ENCODE results near the gene PLXND1. TPM values are rescaled to one million over a fixed set of nuclear protein-coding genes. Genes with fewer than 3 reads are reported as not detected.

The PLXND1 gene
- total RNA-seq, 2 donors from 2014 or later, result 6.2 to 7.4 TPM

- no peaks in the 10 kb centered on the region for H3K9me3 Mint-ChIP-seq
- peaks cover 5% of the 10 kb centered on the region for H3K4me1 Mint-ChIP-seq
- H3K36me3 Mint-ChIP-seq (ENCODE audit: low read depth), result no peaks in the 10 kb centered on the region
- no peaks in the 10 kb centered on the region for H3K27me3 Mint-ChIP-seq
- no peak overlapping the region for H3K4me3 Mint-ChIP-seq
- ATAC-seq (replicated peaks), result no peak
- no peak overlapping the region for H3K27ac Mint-ChIP-seq
Measured at GRCh38 chr3:129621626-129622225, 15.2 kb upstream of the PLXND1 start.

- H3K27ac Mint-ChIP-seq, result no peak overlapping the region
- H3K27me3 Mint-ChIP-seq, result no peaks in the 10 kb centered on the region
- H3K4me1 Mint-ChIP-seq, result peaks cover 5% of the 10 kb centered on the region
- H3K36me3 Mint-ChIP-seq (ENCODE audit: low read depth), result no peaks in the 10 kb centered on the region
- no peak overlapping the region for H3K4me3 Mint-ChIP-seq
- ATAC-seq (replicated peaks), result no peak
- no peaks in the 10 kb centered on the region for H3K9me3 Mint-ChIP-seq
Measured at GRCh38 chr3:129620828-129621559, 14.5 kb upstream of the PLXND1 start.

DNA sequence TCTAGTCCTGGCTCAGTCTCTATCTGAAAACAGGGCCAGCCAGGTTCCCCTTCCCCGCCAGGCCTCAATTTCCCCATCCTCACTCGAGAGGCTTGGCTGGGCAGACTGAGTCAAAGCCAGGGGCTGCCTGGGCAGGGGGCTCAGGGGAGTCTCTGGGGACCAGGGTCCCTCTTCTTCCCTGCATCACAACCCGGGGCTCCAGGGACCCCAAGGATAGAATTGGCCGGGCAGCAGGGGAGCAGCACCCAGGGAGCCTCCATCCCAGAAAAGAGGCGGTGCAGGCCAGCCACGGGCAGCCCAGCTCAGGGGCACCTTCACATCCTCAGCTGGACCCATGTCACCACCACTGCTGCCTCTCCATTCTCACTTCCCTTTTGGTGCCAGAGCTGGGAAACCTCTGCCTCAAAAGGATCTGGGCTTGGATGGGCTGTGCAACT, 13.3 kb upstream of the PLXND1 start:
- Mint-ChIP-seq H3K27me3 (no peaks in the 10 kb centered on the region), H3K4me1 (peaks cover 5% of the 10 kb centered on the region), H3K4me3 (no peak overlapping the region), H3K36me3 (ENCODE audit: low read depth) (no peaks in the 10 kb centered on the region), H3K9me3 (no peaks in the 10 kb centered on the region), H3K27ac (no peak overlapping the region)
- ATAC-seq (replicated peaks), result no peak

DNA sequence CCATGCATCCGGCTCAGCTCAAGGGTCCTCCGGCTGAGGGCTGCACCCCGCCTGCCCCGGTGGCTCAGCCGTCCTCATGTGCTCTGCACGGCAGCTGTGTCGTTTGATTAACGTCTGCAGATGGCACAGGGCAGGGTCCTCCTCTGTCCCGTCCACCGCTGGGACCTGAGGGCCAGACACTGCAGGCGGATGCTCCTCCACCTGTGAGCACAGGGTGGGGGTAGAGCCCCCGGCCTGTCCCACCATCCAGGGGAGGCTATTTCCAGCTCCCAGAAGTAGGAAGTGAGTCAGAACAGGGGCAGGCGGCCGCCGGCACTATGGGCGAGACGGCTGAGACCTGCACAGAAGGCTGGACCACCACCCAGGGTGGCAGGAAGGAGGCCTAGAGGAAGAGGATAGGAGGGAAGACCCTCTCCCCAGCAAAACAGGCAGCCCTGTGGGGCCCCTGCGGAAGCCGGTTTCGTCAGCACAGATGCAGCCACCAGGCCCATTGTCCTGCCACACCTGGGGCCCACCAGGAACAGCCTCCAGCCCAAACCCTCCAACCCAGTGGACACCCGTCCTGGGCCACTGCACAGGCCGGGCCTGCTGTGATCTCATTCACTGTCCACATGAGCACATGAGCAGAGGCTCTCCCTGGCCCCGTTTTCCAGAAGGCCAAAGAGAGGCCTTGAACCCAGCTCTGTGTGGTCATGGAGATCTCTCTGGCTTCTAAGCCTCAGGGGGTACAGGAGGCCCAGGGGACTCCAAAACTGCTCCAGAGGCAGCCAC, 12.6 kb upstream of the PLXND1 start:
- Mint-ChIP-seq H3K27me3 (no peaks in the 10 kb centered on the region), H3K27ac (no peak overlapping the region), H3K36me3 (ENCODE audit: low read depth) (no peaks in the 10 kb centered on the region), H3K4me1 (peaks cover 5% of the 10 kb centered on the region), H3K4me3 (no peak overlapping the region), H3K9me3 (no peaks in the 10 kb centered on the region)
- ATAC-seq (replicated peaks), result no peak

DNA sequence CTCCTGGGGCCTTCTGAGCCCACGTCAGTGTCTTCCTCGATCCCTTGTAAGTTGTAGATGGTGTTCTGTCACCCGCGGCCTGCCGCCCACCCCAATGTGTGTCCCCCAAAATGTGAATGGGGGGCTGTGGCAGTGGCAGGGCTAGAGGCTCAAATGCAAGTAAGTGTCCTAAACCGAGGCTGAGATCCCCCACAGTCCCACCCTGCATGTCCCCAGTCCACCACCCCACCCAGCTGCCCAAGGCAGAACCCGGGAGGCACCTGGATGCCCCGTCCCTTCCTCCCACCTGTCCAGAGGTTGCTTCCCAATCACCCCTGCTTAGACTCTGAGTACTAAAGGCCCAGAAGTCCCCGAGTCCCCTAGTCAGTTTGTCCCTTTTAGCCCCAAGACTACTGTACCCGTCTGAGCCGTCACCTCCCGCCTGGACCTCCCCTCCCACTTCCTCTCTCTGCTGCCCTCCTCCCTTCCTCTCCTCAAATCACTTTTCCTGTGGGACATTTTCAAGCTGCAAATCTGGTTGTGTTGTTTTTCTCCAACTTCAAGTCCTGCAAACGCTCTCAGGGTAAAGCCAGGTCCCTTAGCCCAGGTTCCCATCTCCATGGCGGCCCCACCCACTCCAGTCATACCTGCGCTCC, 11.8 kb upstream of the PLXND1 start:
- H3K27me3 Mint-ChIP-seq, result no peaks in the 10 kb centered on the region
- no peaks in the 10 kb centered on the region for H3K9me3 Mint-ChIP-seq
- ATAC-seq (replicated peaks), result no peak
- H3K4me1 Mint-ChIP-seq, result peaks cover 5% of the 10 kb centered on the region
- H3K36me3 Mint-ChIP-seq (ENCODE audit: low read depth), result no peaks in the 10 kb centered on the region
- H3K4me3 Mint-ChIP-seq, result no peak overlapping the region
- H3K27ac Mint-ChIP-seq, result no peak overlapping the region

DNA sequence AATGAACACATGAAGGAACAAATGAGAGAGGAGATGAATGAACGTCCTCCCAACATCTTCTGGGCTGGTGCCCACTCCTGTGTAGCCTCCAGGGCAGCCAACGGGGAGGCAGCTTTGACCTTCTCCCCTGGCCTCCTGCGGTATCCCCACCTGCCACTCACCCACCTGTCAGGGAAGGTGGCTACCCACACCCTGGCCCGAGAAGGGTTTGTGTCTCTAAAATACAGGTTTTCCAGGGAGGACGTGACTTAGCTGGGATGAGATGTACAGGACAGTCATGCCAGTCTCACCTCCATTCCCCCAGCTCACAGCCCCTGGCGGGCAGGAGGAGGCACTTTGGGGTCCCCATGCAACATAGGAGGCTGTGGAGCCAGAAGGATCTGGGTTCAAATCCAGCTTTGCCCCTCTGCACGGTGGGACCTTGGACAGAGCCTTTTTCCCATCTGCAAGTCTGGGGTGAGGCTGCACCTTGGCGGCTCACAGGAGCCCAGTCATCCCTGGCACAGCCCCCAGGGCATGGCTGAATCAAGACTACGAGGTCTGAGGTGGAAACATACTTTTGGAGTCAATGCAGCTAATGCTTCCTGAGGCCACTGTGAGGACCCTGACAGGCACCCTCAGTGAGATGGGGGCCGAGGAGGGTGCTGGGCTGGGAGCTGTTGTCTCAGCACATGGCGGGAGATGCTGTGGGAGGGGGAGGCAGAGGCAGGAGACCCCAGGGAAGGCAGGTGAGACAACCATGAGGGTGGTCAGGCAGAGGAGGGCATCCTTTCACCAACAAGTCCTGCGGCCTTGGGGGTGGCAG, 11.1 kb upstream of the PLXND1 start:
- no peak for ATAC-seq (replicated peaks)
- no peaks in the 10 kb centered on the region for H3K27me3 Mint-ChIP-seq
- peaks cover 5% of the 10 kb centered on the region for H3K4me1 Mint-ChIP-seq
- H3K27ac Mint-ChIP-seq, result peak overlapping the region; percentile 67
- H3K36me3 Mint-ChIP-seq (ENCODE audit: low read depth), result no peaks in the 10 kb centered on the region
- H3K4me3 Mint-ChIP-seq, result no peak overlapping the region
- H3K9me3 Mint-ChIP-seq, result no peaks in the 10 kb centered on the region

DNA sequence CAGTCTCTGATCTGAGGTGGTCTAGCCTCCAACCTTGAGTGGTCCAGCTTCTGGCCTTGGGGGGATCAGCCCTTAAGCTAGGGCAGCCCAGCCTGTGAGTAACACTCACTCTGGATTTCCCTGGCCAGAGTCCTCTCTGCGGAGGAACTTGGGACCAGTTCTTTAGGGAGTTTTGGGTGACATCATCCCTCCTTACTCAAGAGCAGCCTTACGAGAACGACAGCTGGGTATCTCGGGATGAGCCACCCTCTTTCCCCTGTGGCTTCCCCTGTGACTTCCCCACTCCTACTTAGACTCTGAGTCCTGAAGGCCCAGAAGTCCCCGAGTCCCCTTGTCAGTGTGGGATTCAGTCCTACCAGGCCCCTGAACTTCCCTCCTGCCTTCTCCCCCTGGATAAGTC, 10.2 kb upstream of the PLXND1 start:
- H3K4me3 Mint-ChIP-seq, result no peak overlapping the region
- peaks cover 5% of the 10 kb centered on the region for H3K4me1 Mint-ChIP-seq
- H3K27ac Mint-ChIP-seq, result peak overlapping the region; percentile 67
- H3K9me3 Mint-ChIP-seq, result no peaks in the 10 kb centered on the region
- peak; percentile 69 for ATAC-seq (replicated peaks)
- H3K27me3 Mint-ChIP-seq, result no peaks in the 10 kb centered on the region
- H3K36me3 Mint-ChIP-seq (ENCODE audit: low read depth), result no peaks in the 10 kb centered on the region

DNA sequence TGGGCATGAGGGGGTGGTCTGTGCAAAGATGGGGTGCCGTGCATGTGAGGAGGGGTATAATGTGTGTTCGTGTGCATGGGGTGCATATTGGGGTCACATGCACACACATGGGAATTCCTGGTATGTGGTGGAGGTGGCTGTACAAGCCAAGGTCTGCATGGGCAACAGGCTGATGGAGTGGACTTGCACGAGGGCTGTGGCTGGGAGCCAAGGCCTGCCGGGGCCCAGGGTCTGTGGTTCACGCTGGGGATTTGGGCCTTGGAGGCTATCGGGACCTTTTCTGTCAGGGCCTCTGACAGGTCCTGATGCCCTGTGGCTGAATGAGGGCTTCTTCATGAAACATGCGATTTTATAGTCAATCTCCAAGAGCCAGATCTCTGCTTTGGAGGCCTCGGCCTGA, 9.8 kb upstream of the PLXND1 start:
- H3K36me3 Mint-ChIP-seq (ENCODE audit: low read depth), result no peaks in the 10 kb centered on the region
- no peaks in the 10 kb centered on the region for H3K27me3 Mint-ChIP-seq
- peaks cover 5% of the 10 kb centered on the region for H3K4me1 Mint-ChIP-seq
- no peaks in the 10 kb centered on the region for H3K9me3 Mint-ChIP-seq
- ATAC-seq (replicated peaks), result no peak
- no peak overlapping the region for H3K4me3 Mint-ChIP-seq
- no peak overlapping the region for H3K27ac Mint-ChIP-seq

DNA sequence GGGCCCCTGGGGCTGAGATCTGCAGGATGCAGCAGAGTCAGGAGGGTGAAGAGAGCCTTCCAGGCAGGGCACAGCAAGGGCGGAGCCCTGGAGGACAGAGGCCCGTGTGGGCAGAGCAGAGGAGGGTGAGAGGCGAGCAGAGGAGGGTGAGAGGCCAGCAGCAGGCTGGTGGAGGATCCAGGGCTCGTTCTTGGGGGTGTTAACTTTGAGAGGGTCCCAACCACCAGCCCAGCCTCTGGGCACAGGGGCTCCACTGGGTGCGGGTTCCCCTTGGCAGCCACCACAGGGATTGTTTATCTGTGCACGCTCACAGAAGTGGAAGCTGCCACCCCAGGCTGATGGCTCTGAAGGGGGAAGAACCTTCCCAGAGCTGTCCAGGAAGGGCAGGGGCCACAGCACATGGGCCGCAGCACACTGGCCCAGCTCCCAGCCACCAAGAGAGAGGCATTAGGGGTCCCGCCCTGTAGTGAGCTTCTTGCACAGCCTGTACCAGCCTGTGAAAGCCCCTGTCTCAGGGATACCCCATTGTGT, 9.3 kb upstream of the PLXND1 start:
- H3K36me3 Mint-ChIP-seq (ENCODE audit: low read depth), result no peaks in the 10 kb centered on the region

GRCh38 chr3:129614927-129615363, 8.5 kb upstream of the PLXND1 start:
- Mint-ChIP-seq H3K36me3 (ENCODE audit: low read depth) (no peaks in the 10 kb centered on the region), H3K27ac (no peak overlapping the region), H3K4me3 (no peak overlapping the region), H3K4me1 (peaks cover 5% of the 10 kb centered on the region), H3K9me3 (no peaks in the 10 kb centered on the region), H3K27me3 (no peaks in the 10 kb centered on the region)
- ATAC-seq (replicated peaks), result no peak

More for the DNA sequence above, 9.3 kb upstream of the PLXND1 start:
- H3K4me3 Mint-ChIP-seq, result no peak overlapping the region
- ATAC-seq (replicated peaks), result no peak
- H3K27ac Mint-ChIP-seq, result no peak overlapping the region
- no peaks in the 10 kb centered on the region for H3K9me3 Mint-ChIP-seq
- H3K27me3 Mint-ChIP-seq, result no peaks in the 10 kb centered on the region
- peaks cover 5% of the 10 kb centered on the region for H3K4me1 Mint-ChIP-seq

DNA sequence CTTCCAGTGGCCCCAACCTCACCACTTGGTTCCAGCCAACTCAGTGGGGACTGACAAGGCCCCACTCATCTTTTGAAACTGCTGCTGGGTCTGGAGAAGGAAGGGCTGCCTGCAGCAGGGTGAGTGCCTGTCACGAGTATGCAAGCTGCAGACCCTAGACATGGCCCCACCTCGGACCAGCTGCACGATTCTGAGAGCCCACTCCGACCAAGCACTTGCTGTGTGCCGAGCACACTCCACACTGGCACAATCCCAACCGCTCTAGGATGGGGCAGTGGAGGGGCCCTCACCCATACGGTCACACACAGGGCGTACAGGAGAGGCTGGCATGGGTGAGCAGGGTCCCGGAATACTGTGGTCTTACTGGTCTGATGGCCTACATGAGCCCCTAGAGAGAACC, 8.0 kb upstream of the PLXND1 start:
- Mint-ChIP-seq H3K27ac (no peak overlapping the region), H3K4me3 (no peak overlapping the region), H3K4me1 (peaks cover 5% of the 10 kb centered on the region), H3K9me3 (no peaks in the 10 kb centered on the region), H3K36me3 (ENCODE audit: low read depth) (no peaks in the 10 kb centered on the region), H3K27me3 (no peaks in the 10 kb centered on the region)
- no peak for ATAC-seq (replicated peaks)

- no peak overlapping the region for H3K4me3 Mint-ChIP-seq
- H3K36me3 Mint-ChIP-seq (ENCODE audit: low read depth), result no peaks in the 10 kb centered on the region
- H3K9me3 Mint-ChIP-seq, result no peaks in the 10 kb centered on the region
- H3K27ac Mint-ChIP-seq, result no peak overlapping the region
- H3K27me3 Mint-ChIP-seq, result no peaks in the 10 kb centered on the region
- peaks cover under 1% of the 10 kb centered on the region for H3K4me1 Mint-ChIP-seq
- no peak for ATAC-seq (replicated peaks)
Measured at GRCh38 chr3:129613367-129613740, 6.9 kb upstream of the PLXND1 start.

GRCh38 chr3:129612534-129613366, 6.3 kb upstream of the PLXND1 start:
- no peak overlapping the region for H3K27ac Mint-ChIP-seq
- no peak overlapping the region for H3K4me3 Mint-ChIP-seq
- H3K36me3 Mint-ChIP-seq (ENCODE audit: low read depth), result no peaks in the 10 kb centered on the region
- no peaks in the 10 kb centered on the region for H3K4me1 Mint-ChIP-seq
- H3K9me3 Mint-ChIP-seq, result no peaks in the 10 kb centered on the region
- ATAC-seq (replicated peaks), result no peak
- no peaks in the 10 kb centered on the region for H3K27me3 Mint-ChIP-seq
